G401 (cell line): Measurements from ENCODE around the gene PHF21B. TPM values are rescaled to one million over a fixed set of nuclear protein-coding genes. Genes with fewer than 3 reads are reported as not detected.

ENCODE experiments used
- DNase-seq: peaks from one replicate; pipeline ENCODE4 v3.0.0-alpha.2; 2015; ENCODE audit warnings: low spot score
- in situ Hi-C: cut with HindIII; loops from 2 replicates; pipeline ENCODE4 v1.10.0; 2016; ENCODE audit warnings: low sequenced_read_pairs, mixed read lengths
- total RNA-seq: library from RNA; depleted of rRNA; stranded (reverse); fragments of >200 nt; shearing (Covaris generic); gene quantifications from 2 replicates; pipeline ENCODE4 v1.2.3, GENCODE V29; 2014

The PHF21B gene
- total RNA-seq, 1 experiment from 2014 or later = 8.4 TPM

DNA sequence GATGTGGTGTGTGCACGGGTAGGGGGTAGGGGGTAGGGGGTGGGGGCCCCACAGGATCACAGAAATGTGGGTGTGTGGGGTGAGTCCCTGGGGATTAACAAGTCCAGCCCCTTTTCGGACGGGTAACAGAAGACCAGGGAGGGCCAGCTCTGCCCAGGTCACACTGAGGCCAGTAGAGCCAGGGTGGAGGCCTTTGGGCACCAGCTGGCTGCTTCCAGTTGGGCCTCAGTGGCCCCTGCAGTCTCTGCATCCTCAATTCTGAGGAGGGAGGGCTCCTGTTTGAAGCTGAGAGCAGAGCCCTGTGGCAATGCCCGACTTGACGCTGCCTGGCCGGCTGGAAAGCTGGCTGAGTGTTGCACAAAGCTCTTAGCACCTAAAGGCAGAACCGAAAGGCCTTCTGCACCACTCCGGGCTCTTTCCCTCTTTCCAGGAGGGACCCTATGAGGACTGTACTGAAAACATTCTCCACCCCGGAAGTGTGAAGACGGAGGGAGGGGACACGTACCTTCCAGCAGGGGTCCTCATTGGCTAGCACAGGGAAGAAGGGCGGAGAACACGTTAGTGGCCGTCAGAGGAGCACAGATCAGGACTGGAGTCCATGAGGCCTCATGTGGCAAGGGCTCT lies 120.4 kb downstream of the PHF21B start:
- in situ Hi-C loops = no loop called here
- DNase-seq = no peak

DNA sequence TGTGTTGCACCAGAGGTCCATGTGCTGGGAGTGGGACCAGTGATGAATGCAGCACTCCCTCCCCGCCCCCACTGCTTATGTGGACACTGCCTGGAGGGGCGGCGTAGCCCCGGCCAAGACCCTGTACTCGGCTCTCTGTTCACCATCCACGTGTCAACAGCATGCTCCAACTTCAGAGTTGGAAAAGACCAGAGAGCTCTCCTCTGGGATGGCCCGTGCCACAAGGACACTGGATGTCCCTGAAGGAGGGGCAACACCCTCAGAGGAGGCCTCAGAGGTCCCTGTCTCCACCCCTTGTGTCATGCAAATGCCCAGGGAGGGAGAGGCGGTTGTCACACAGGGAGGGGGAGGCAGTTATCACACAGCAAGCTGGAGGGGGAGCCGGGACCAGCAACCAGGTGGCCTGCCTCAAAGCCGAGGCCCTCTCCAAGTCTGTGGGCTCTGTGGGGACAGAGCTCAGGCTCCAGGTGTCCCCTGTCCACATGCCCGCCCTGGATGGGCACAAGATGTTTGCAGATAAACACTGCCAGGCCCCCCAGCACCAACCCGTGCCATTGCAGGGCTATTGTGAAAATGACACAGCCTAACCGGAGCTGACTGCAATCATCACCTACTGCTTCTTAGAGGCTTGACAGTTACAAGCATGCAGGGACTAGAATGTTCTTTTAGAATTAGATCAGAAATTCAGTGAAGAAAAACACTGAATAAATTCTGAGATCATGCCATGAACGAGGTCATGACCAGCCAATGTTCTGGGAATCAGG lies 121.1 kb downstream of the PHF21B start:
- no peak for DNase-seq
- in situ Hi-C loops = no loop called here

DNA sequence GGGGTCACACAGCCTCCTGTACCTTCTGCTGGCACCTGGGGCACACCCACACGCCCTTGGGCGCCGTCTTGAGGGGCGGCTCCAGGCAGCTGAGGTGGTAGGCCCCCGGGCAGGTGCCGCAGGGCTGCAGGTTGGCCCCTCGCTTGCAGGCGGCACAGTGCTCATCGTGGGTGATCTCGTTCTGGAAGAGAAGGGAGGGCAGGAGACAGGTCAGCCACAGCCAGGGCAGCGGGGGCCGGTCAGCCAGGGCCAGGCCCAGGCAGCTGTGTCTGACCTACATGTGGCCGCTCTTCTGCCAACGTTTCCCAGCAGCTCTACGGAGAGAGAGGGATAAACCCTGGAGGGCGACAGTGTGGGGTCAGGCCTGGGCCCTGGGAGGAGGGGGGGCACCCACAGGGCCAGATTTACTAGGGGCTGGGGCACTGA lies 121.9 kb downstream of the PHF21B start:
- in situ Hi-C loops = no loop called here

DNA sequence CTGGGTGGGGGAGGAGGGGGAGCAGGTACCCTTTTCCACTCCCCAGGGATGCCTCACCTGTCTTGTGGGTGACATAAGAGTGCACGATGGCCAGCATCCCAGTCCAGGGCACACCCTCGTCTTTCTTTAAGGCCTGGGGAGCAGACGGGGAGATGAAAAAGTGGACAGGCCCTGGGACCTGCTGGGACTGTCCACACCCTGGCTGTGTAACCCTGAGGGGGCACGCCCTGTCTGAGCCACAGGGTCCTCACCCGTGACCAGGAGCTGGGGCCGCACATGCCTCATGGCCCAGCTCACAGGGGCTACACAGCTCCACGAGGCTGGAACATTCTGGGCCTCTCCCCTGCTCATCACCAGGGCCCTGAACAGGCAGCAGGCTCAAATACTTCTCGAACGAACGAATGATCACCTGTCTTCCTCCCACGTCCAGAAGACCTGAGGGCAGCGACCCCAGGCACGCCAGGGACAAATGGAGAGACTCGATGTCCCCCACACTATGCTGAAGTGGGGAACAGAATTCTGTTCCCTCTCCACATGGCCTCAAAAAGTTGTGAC lies 123.9 kb downstream of the PHF21B start:
- DNase-seq = no peak
- in situ Hi-C loops = no loop called here

More for the DNA sequence above, 121.9 kb downstream of the PHF21B start:
- no peak for DNase-seq

DNA sequence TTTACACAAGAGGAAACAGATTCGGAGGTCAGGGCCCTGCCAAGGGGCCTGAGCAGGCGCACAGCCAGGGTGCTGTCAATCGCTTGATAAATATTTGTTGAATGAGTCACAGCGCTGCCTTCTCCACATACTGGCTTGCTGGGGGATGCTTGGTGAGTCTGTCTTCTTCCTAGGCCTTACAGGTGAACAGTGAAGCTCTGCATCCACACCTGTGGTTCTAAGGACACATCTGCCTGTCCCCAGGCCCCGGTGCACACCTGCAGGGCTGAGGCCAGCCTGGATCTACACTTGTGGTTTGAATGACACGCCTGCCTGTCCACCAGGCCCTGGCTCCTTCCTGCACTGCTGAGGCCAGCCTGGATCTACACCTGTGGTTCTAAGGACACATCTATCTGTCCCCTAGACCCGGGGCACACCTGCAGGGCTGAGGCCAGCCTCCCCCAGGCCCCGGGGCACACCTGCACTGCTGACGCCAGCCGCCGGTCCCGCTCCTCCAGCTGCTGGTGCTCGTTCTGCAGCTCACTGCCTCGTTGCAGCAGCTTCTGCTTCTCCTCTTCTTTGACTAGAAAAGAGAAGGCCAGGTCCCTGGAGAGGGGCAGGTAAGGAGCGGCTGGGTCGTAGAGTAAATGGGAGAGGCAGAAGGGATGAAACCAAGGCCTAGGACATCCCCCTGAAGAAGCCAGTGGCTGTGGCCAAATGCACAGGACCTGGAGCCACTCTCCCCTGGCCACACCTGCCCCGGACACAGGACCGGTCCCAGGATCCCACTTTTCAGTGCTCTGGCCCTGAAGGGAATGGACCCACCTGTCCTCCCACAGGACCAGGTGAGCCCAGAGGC lies 124.6 kb downstream of the PHF21B start:
- DNase-seq = no peak
- in situ Hi-C loops = no loop called here

DNA sequence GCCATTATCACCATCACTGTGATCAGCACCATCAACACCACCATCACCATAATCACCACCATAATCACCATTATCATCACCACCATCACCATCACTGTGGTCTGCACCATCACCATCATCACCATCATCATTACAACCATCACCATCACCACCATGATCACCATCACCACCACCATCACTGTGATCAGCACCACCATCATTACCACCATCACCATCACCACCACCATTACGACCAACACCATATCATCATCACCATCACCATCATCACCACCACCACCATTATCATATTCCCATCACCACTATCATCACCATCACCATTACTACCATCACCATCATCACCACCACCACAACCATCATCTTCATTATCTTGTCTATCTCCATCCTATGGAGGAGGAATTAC lies 125.2 kb downstream of the PHF21B start:
- DNase-seq = no peak
- in situ Hi-C loops = no loop called here

DNA sequence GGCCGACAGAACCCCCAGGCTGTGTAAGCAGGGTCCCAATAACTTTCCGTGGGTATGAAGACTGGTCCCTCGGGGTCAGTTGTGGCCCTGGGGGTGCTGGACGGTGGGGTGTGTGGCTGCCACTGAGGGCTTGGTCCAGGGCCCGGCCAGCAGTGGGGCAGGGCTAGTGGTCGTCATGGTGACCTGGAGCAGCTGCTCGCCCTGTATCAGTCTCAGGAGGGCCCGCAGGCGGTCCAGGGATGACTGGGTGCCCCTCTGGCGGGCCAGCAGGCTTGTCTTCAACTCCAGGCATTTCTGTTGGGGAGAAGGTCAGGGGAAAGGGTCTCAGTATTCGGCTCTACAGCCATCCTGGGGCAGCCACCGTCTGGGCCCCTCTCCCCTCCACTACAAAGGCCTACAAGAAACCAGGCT lies 126.8 kb downstream of the PHF21B start:
- no peak for DNase-seq
- in situ Hi-C loops = no loop called here

DNA sequence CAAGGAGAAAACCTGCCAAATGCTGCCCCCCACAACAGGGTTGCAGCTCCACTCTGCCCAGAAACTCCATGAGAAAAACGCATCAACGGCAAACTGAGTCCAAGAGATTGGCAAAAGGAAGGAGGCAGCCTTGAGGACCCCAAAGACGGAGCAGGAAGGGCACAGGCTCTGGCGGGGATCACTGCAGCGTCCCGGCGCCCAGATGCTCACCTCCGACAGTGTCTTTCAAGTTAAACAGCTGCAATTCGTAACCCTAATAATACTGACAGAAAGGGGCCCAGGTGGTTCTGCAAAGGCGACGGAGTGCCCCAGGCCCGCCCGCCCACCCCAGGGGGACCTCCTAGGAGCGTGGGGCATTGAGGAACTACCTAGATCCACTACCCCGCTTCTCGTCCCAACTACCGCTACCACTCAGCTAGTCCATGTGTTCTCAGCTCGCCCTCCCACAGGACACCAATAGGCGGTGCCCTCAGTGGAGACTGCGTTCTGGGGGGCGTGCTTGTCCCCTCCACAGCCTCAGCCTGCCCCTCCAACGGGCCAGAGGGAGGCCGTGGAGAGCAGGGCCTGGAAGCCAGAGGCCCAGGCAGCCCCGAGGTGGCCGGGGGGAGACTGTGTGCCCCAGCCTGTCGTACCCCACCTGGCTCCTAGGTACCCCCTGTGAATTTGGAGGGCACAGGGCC lies 127.4 kb downstream of the PHF21B start:
- in situ Hi-C loops = no loop called here
- DNase-seq = no peak

DNA sequence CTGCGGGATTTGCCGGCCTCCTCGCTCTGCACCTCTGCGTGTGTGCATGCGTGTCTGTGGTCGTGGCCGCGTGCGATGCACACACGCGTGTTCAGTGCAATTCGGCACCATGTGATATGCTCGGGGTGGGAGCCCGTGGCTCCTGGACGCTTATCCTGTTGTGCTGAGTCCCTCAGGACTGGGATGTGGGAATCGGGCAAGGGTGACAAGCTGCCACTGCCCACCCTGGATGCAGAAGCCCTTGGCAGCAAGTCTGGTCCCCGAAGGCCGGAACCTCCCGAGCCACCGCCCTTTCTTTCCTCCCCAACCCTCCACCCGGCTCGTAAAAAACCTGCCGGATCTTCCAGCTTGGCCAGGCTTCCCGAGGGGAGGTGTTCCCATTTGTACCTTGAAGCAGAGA lies 128.2 kb downstream of the PHF21B start:
- no peak for DNase-seq
- in situ Hi-C loops = no loop called here

DNA sequence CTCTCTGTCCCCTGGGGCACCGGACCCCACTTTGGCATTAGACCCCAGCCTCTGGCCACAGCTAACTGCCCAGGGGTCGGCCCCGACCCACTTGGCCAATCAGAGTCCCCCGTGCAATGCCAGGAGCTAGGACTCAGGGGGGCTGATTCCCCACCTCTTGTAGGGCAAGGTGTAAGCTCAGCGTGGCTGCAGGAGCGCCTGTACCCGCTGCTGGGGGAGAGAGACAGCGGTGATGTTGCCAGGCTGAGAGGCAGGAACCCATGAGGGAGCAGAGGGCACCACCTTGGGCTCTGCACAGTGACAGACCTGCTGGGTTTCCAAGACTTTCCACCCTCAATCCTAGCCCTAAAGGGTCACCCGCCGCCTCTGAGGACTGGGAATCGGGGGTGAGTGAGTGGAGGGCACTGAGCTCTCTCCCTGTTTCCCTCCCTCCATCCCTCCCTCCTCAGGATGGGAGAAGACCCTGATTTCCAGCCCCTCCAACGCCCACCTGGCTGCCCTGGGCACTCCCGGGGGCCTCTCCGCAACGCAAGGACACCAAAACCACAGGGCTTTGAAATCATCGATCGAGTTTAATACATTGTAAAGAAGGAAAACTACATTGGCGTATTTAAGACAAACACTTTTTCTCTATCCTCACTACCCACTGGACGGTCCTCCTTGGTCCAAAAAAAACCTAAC lies 129.1 kb downstream of the PHF21B start:
- in situ Hi-C loops = no loop called here
- DNase-seq = no peak

DNA sequence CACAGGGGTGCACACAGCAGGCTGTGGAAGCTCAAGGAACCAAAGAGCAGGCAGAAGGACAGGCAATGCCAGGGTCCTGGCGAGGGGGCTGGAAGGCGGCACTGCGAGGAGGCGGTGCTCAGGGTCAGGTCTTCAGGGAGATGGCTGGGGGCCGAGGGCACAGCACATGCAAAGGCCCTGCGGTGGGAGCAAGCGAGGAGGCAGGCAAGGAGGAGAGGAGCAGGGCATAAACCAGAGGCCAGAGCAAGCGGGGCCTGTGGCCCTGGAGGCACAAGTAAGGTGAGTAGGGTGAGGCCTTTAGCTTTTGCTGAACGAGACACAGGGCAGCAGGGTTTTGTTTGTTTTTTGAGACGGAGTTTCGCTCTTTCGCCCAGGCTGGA lies 130.5 kb downstream of the PHF21B start:
- no peak for DNase-seq
- in situ Hi-C loops = no loop called here

DNA sequence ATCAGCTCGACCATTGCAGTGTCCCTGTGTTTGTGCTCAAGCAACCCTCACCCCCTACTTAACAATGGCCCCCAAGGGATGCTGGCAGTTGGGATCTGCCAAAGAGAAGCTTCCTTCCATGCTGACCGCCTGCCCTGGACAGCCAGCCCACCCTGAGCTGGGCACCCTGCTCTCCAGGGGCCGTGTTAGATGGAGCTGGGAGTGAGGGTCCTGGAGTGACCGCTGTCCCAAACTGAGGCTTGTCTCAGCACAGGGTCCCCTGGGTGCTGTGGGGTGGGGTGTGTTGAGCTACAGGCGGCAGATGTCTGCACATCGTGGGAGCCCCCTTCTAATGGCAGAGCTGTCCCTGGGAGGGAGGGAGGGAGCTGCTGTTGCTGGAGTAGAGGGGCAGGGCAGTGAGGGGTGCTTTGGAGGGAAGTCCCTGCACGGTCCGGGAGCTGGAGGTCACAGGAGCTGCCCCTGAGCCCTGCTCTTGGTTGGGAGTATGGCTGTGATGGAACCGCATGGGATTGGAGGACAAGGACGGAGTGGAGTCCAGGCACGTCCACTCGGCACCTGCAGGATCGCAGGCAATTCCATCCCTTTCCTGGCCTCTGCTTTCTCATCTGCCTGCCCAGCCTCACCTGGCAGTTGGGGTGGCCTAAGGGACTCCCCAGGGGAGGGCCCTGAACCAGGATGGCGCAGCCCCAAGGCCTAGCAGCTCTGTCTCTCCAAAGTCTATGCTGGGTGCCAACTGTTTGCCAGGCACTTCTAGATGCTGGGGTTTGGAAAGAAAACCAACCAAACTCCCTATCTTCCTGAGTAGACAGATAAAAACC lies 131.1 kb downstream of the PHF21B start:
- DNase-seq = no peak
- in situ Hi-C loops = no loop called here

DNA sequence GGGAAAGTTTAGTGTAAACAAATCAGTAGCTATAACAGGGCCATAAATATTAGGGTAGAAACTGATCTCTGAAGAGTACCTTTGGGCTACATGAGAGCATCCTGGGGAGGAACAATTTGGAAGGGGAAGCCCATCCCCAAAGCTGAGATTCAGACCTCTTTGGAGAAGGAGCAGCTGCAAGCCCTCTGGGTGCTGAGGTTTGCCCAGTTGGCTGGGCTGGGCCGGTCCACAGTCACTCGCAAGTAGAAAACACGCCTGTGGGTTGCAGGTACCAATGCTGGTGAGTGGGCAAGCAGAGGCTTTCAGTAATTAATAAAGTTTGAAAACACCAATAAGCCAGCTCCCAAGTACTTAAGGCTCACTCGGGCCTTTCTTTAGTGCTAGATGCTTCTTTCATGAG lies 132.9 kb downstream of the PHF21B start:
- in situ Hi-C loops = no loop called here
- DNase-seq = no peak

DNA sequence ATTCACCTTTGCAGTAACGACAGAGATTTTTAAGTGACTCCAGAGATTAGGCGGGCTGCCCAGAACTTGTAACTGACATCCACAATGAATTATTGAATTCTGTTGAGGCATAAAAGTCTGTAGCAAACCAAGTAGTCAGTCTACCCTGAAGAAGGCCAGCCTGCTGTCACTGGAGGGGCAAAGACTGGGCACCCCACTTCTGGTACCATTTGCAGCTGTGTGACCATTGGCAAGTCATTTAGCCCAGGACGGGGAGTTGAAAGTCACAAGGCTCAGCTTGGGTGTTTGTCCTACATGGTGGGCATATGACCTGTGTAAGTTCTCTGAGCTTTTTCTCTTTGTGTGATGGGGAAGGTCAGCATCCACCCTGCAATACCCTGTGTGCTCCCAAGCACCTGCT lies 138.0 kb downstream of the PHF21B start:
- no peak for DNase-seq
- in situ Hi-C loops = no loop called here

DNA sequence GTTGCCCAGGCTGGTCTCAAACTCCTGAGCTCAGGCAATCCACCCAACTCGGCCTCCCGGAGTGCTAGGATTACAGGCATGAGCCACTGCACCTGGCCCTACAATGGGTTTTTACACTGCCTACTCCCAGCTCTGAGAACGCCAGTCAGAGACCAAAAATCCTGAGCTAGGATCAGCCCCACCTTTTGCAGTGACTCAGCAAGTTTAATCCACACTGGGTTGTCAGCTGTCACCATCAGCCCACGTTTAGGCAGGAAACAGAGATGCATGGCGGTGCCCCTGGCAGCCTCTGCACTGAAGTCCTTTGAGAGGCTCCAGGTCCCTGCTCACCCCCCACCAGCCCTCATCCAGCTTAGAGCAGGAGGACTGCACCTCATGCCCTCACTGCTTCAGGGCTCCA lies 139.8 kb downstream of the PHF21B start:
- in situ Hi-C loops = no loop called here
- DNase-seq = no peak

DNA sequence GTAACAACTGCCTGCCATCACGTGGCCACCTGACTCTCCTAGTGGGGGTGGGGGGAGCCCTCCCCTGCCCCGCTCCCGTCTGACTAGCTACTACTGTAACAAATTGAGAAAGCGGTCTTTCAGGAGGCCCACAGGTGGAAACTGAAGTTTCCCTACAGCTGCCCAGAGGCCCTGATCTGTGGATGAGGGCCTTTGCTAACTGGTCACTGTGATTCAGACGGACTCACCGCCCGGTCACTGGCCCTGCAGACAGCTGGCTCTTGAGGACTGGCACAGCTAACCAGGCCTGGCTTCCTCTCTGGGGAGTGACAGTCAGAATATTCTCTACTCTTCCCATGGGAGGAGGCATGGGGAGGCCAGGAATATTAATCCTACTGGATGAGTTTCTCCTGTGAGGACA lies 140.6 kb downstream of the PHF21B start:
- in situ Hi-C loops = no loop called here

DNA sequence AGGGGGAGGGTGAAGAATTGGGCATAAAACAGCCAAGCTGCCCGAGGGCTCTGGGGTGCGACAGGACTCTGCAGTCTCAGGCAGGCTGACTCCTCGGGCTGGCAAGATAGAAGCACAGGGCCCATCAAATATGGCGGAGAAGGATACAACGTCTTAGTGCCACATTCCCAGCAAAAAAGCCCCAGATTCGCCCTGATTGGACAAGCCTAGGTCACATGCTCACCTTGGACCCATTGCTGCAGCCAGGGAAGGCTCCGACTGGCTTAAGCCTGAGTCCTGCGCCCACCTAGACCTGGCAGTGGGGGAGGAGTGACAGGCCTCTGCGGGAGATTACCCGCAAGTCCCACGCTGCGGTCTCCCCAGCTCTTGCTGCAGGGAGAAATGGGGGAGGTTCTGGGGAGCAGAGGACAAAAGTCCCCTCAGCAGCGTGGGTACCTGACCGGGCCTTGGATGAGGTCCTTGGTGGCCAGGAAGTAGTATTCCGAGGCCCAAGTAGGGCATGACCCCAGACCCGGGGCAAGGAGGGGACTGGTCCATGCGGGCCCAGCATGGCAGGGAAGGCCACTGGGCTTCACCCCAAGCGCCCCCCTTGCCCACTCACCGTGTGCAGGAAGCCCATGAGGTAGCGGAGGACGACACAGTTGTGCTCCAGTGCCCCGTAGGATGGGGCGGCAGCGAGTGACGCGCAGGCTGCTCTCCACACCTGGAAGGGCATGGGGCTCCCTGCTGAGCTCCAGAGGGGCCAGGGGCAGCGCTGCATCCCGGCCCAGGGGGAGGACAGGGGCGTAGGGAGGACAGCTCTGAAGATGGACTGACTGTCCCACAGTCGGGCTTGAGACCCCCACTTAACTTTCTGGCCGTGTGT lies 144.4 kb downstream of the PHF21B start:
- DNase-seq = no peak
- in situ Hi-C loops = no loop called here

More for the DNA sequence above, 140.6 kb downstream of the PHF21B start:
- DNase-seq = no peak
